BJ (cell line): ENCODE measurements around the gene SERBP1. TPM values are rescaled to one million over a fixed set of nuclear protein-coding genes. Genes with fewer than 3 reads are reported as not detected.

Source experiments
- CTCF ChIA-PET: fragments of 350-600 bp; formaldehyde crosslinking; extraction: SDS; loops from one replicate; lab custom pipeline; 2021; ENCODE audit warnings: antibody characterized with exemption, inconsistent platforms; lab: Yijun Ruan, JAX
- POLR2A ChIA-PET: fragments of 300-600 bp; sonication (Branson Sonifier 250); formaldehyde crosslinking; extraction: SDS; loops from one replicate; lab custom pipeline; 2021; ENCODE audit warnings: antibody characterized with exemption; lab: Charles Lee
- DNase-seq: peaks from one replicate; pipeline ENCODE4 v3.0.0-alpha.2; 2011; ENCODE audit warnings: low read depth
- H3K27me3 ChIP-seq: 2 replicates; pipeline ENCODE4 v1.6.0; 2011; ENCODE audit warnings: low read length; ENCODE audit not compliant: control insufficient read depth, insufficient read depth
- H3K36me3 ChIP-seq: 2 replicates; pipeline ENCODE4 v1.5.1; 2011; ENCODE audit warnings: low read length; ENCODE audit not compliant: control insufficient read depth, insufficient read depth
- H3K4me3 ChIP-seq: 2 replicates; pipeline ENCODE4 v1.5.1; 2011; ENCODE audit warnings: low read depth, mild to moderate bottlenecking, control low read depth, low read length
- CTCF ChIP-seq: IDR thresholded peaks from 2 replicates; pipeline ENCODE4 v1.5.1; 2011; ENCODE audit warnings: low read depth, mild to moderate bottlenecking, control low read depth, inconsistent platforms, low read length, moderate library complexity; ENCODE audit not compliant: insufficient read depth
- polyA plus RNA-seq: library from polyadenylated mRNA; depleted of rRNA; stranded (reverse); fragments of >200 nt; gene quantifications from 2 replicates; pipeline ENCODE4 v1.2.3, GENCODE V29; 2011

The SERBP1 gene
- polyA plus RNA-seq, 1 experiment = 94.1 TPM

GRCh38 chr1:67436511-67437055 lies 6.4 kb upstream of the SERBP1 start:
- H3K36me3 ChIP-seq = no peaks in the 10 kb centered on the region
- ChIA-PET POLR2A (no interaction called here), CTCF (interaction anchor here (1.7 kb wide), 1 partner anchor 64 kb away, joined by 6 read pairs; no protein-coding TSS in a partner anchor)
- H3K4me3 ChIP-seq = no peak overlapping the region
- DNase-seq = no peak
- H3K27me3 ChIP-seq = 0 out of 2 replicates have a peak, but pooled peaks cover 1% of the 10 kb centered on the region
- no peak for TF ChIP-seq CTCF

GRCh38 chr1:67434491-67434890 lies 4.3 kb upstream of the SERBP1 start:
- ChIA-PET CTCF (no interaction called here), POLR2A (no interaction called here)
- Histone ChIP-seq H3K36me3 (no peaks in the 10 kb centered on the region; the same call in 1 of the 2 replicates), H3K4me3 (no peak overlapping the region), H3K27me3 (0 out of 2 replicates have a peak, but pooled peaks cover 1% of the 10 kb centered on the region)
- TF ChIP-seq CTCF = no peak
- peak; percentile 31 for DNase-seq

GRCh38 chr1:67433837-67434236 lies 3.6 kb upstream of the SERBP1 start:
- ChIA-PET CTCF (no interaction called here), POLR2A (no interaction called here)
- no peak for TF ChIP-seq CTCF
- no peak overlapping the region for H3K4me3 ChIP-seq
- DNase-seq = no peak
- H3K27me3 ChIP-seq = 0 out of 2 replicates have a peak, but pooled peaks cover 1% of the 10 kb centered on the region
- H3K36me3 ChIP-seq = no peaks in the 10 kb centered on the region; the same call in 1 of the 2 replicates

- TF ChIP-seq CTCF = no peak
- no peak overlapping the region for H3K4me3 ChIP-seq
- POLR2A ChIA-PET = no interaction called here
- H3K27me3 ChIP-seq = 0 out of 2 replicates have a peak, but pooled peaks cover 1% of the 10 kb centered on the region
- CTCF ChIA-PET = interaction anchor here (0.6 to 1.6 kb wide), 2 partner anchors 85 to 1128 kb away, joined by 3 read pairs; no protein-coding TSS in a partner anchor
- H3K36me3 ChIP-seq = no peaks in the 10 kb centered on the region; the same call in 1 of the 2 replicates
- DNase-seq = no peak
These were observed 2.5 kb upstream of the SERBP1 start for GRCh38 chr1:67432745-67433144.

- DNase-seq = no peak
- no peak for TF ChIP-seq CTCF
- CTCF ChIA-PET = interaction anchor here (0.6 to 1.6 kb wide), 3 partner anchors 68 to 1129 kb away, joined by 3 to 8 read pairs (median 3); no protein-coding TSS in a partner anchor
- no peaks in the 10 kb centered on the region for H3K27me3 ChIP-seq
- H3K4me3 ChIP-seq = no peak overlapping the region
- POLR2A ChIA-PET = no interaction called here
- H3K36me3 ChIP-seq = no peaks in the 10 kb centered on the region; the same call in 1 of the 2 replicates
These were observed 1.8 kb upstream of the SERBP1 start for GRCh38 chr1:67431869-67432578.
